LNCAP (cell line): ENCODE data around the gene LAMB2.

Source experiments
- TF ChIP-seq, protein P1 (sequence below): fragments of 450-650 bp; IDR thresholded peaks from 2 replicates; pipeline ENCODE4 v1.5.1; 2017; ENCODE audit warnings: mild to moderate bottlenecking

The LAMB2 gene

DNA sequence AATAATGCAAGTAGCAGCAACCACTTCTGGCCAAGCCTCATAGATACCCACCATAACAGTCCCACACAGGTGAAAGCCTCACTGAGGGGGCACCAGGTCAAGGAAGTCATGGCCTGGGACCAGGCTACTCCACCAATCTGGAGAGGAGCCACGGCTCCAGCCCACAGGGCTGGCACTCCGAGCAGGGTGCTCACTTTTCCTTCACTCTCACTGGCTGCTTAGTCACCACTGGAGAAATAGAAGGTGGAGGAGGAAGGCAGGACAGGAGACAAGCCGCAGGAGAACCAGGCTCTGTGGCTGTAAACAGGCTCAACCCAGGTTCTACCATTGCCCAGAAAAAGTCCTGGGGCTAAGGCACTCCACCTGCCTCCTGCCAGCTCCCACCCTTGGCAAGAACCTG lies 13.4 kb downstream of the LAMB2 start:
- TF ChIP-seq, protein P1, sequence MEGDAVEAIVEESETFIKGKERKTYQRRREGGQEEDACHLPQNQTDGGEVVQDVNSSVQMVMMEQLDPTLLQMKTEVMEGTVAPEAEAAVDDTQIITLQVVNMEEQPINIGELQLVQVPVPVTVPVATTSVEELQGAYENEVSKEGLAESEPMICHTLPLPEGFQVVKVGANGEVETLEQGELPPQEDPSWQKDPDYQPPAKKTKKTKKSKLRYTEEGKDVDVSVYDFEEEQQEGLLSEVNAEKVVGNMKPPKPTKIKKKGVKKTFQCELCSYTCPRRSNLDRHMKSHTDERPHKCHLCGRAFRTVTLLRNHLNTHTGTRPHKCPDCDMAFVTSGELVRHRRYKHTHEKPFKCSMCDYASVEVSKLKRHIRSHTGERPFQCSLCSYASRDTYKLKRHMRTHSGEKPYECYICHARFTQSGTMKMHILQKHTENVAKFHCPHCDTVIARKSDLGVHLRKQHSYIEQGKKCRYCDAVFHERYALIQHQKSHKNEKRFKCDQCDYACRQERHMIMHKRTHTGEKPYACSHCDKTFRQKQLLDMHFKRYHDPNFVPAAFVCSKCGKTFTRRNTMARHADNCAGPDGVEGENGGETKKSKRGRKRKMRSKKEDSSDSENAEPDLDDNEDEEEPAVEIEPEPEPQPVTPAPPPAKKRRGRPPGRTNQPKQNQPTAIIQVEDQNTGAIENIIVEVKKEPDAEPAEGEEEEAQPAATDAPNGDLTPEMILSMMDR: no peak

DNA sequence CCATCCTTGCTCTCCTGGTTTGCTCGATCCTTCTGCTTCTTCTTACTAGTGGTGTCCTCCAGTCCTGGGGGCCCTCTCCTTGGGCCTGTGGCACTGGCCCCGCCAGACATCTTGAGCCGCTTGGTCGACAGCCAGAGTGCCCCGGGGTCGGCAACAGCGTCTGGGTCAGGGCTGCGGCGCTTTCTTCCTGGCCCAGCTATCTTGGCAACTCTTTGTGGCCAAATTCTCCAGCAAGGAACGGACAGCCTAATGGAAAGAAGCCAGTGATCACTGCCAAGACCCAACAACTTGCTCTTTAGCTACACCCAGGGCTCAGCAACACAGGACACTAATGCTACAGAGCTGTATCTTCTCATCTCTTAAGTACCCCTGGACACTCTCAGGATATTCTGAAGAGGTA lies 13.8 kb downstream of the LAMB2 start:
- TF ChIP-seq, protein P1: no peak

DNA sequence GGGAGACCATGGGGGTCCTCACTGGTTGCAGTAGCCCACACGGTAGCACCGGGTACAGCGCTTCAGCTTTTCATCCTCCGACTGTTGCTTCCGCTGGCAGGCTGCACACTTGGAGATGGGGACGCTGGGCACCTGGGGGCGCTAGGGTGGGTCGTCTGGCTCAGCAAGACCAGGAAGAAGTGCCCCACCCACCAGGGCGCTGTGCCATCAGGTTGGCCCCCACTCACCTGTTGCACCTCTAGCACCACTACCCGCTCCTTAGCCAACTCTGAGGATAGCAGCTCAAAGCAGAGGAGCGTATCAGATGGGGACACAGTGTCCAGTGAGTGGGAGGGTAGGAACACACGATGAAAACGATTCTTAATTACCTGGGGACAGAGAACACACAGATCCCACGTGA lies 20.6 kb downstream of the LAMB2 start:
- TF ChIP-seq, protein P1: no peak

DNA sequence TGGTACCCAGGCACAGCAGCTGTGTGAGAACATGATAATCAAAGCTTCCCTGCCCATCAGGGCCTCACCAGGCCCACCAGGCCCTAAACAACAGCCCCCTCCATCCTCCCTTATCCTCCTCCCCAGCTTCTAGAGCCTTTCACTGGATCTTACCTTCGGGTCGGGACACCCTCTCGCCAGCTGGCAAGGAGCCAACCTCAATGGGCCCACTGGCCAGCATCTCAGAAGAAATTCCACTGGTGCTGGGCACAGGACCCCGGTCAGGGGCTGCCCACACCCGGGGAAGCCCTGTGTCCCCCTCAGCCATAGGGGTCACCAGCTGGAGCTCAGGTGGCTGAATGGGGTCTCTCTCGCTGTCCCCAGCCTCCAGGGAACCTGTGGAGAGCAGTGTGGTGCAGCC lies 21.5 kb downstream of the LAMB2 start:
- TF ChIP-seq, protein P1: no peak

DNA sequence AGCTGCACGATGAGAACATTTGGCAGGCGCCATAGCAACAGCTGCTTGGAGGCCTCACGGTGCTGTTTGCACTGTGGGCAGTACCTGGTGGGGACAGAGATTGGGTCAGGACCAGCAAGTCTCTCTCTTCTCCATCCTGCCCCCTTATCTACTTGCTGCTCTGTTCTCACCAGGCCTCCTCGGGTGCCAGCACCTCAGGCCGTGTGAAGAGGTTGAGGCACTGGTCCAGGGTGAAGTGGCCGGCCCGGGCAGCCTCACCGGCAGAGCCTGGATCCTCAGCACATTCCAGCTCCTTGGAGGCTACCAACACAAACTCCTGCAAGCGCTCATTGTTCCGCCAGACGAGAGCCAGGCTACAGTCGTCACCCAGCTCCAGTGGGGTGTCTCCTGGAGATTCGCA lies 22.1 kb downstream of the LAMB2 start:
- TF ChIP-seq, protein P1: no peak

DNA sequence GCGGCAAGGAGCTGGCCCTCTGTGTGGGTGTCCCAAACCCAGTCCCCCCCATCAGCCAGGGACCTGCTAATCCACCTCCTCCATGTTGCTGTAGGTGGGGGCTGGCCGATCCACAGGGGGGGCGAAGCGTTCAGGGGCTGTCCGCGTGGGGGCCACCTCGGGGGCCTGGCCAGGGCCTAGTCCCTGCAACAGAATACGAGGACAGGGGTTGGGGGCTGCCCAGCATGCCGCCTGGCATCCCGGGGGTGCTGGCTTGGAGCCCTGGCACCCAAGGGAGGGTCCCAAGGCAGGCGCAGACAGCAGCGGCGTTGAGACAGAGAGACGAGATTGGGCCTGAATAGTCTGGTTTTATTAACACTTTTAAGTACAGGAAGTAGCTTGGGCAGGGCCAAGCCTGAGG lies 24.5 kb downstream of the LAMB2 start:
- TF ChIP-seq, protein P1: no peak

DNA sequence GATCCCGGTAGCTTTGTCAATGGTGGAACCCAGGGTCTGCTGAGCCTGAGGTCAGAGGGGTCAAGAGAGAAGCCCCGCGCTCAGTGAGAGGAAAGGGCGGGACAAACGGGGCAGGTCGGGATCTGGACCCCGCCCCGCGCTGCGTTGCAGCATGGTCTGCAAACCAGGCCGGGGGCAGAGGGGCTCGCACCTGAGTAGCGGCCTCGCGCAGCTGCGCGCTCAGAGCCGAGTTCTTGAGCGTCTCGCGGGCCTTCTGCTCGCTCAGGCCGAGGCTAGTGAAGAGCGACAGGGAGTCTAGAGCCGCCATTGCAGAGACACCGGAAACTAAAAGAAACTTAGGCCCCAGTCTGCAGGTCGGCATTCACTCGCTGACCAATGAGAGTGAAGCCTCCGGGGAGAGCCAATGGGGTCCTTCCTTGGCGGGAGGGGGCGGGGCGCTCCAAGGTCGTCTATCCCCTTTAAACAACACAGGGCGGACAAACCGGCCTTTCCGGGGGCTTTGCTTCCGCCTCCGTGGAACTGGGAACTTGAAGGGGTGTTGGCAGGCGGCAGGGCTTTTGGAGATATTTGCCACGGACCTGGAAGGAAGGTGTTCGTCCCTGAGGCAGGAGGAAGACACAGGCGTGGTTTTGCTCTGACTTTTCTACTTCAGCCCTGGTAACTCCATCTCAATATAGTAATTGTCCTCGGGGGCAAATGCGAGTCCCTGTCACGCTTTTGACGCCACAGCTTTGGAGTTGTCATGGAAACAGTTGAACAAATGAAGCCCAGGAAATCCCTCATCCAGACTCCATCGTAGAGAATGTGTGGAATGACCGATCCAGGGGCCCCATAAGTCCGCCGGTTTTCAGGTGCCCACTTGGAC lies 28.2 kb downstream of the LAMB2 start, which contains the start of gene QARS1:
QARS1 (minus strand) TSS at position 331 of the 865 bp plus-strand sequence; CDS start at position 307, 24 bp downstream.
- TF ChIP-seq, protein P1: no peak
